Stimulated activated CD4-positive, alpha-beta T cell treated with anti-CD3 and anti-CD28 coated beads, Interleukin-1b, Interleukin-23, amount 100 ng/mL, for 48 hours (primary cell): ENCODE data around the gene OVOL3.
"Not testable (repeated sequence)": the region's sequence is repeated elsewhere in the genome, so short reads cannot be mapped to it uniquely, and the experiment has no call there.

Source experiments
- DNase-seq: peaks from one replicate; pipeline ENCODE4 v3.0.0-alpha.2; 2020

Gene OVOL3

DNA sequence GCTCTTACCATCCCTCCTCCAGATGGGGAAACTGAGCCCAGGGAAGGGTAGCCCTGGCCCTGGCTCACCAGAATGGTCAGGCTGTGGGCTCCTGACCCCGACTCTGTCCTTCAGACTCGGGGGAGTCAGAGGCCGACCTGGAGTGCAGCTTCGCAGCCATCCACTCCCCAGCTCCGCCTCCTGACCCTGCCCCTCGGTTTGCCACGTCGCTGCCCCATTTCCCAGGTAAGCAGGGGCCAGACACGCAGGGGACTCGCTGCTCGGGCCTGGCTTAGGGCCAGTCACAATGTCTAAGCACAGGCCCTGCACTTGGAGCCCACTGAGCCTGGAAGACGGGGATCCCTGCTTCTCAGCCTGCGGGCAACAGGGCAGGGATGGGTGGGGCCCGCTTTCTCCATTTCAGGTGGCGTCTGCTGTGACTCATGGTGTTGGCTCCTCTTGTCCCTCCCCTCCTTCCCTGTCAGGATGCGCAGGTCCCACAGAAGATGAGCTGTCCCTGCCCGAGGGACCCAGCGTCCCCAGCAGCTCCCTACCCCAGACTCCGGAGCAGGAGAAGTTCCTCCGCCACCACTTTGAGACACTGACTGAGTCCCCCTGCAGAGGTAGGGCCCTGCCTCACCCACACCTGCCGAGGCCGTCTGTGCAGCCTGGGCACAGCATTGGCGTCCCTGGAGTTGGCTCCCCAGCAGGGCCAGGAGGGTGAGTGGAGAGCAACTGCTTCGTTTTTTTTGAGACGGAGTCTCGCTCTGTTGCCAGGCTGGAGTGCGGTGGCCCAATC lies 9.2 kb upstream of the OVOL3 start:
- DNase-seq, result no peak

DNA sequence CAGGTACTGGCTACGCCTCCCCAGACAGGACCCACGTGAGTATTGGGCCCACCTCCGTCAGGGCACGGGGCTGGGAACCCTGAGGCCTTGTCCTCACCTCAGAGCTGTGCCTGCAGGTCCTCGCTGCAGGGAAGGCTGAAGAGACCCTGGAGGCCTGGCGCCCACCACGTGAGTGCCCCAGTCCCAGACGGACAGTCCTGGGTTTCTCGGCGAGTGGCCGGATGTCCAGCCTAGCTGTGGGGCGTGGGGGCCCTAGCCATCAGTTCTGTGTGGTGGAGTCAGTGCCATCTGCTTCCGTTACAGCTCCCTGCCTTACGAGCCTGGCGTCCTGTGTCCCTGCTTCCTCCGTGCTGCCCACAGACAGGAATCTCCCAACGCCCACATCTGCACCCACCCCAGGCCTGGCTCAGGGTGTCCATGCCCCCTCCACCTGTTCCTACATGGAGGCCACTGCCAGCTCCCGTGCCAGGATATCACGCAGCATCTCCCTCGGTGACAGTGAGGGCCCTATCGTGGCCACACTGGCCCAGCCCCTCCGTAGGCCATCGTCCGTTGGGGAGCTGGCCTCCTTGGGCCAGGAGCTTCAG lies 7.8 kb upstream of the OVOL3 start:
- no peak for DNase-seq

- DNase-seq, result no peak
Measured at GRCh38 chr19:36103842-36104552, 6.9 kb upstream of the OVOL3 start.

- DNase-seq, result no peak
Measured at GRCh38 chr19:36106441-36106840, 4.5 kb upstream of the OVOL3 start.

- DNase-seq, result no peak
Measured at GRCh38 chr19:36106991-36107390, 4.0 kb upstream of the OVOL3 start.

DNA sequence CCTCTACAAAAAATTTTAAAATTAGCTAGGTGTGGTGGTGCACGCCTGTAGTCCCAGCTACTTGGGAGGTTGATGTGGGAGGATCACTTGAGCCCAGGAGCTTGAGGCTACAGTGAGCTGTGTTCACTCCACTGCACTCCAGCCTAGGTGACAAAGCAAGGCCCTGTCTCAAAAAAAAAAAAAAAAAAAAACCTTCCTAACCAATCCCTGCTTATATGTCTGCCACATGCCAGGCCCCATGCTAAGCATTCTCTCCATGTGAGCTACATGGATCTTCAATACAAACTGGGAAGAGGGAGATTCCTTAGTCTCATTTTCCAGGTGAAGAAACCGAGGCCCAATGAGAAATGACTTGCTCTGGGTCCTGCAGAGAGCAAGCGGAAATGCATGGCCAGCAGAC lies 2.3 kb upstream of the OVOL3 start:
- DNase-seq, result no peak

GRCh38 chr19:36111200-36111539 lies 227 bp downstream of the OVOL3 start:
- no peak for DNase-seq

- no peak for DNase-seq
Measured at GRCh38 chr19:36112678-36113077, 1.7 kb downstream of the OVOL3 start.

DNA sequence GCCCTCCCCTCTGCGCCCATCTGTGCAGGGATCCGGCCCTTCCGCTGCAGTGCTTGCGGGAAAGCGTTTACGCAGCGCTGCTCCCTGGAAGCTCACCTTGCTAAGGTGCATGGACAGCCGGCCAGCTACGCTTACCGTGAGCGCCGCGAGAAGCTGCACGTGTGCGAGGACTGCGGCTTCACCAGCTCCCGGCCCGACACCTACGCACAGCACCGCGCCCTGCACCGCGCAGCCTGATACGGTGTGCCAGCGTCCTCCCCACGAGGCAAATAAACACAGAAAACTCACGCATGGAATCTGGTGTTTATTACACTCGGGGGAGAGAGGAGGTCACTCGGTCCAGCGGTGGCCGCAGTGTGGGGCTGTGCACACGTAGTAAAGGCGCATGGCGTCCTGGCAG lies 2.5 kb downstream of the OVOL3 start:
- DNase-seq, result no peak

DNA sequence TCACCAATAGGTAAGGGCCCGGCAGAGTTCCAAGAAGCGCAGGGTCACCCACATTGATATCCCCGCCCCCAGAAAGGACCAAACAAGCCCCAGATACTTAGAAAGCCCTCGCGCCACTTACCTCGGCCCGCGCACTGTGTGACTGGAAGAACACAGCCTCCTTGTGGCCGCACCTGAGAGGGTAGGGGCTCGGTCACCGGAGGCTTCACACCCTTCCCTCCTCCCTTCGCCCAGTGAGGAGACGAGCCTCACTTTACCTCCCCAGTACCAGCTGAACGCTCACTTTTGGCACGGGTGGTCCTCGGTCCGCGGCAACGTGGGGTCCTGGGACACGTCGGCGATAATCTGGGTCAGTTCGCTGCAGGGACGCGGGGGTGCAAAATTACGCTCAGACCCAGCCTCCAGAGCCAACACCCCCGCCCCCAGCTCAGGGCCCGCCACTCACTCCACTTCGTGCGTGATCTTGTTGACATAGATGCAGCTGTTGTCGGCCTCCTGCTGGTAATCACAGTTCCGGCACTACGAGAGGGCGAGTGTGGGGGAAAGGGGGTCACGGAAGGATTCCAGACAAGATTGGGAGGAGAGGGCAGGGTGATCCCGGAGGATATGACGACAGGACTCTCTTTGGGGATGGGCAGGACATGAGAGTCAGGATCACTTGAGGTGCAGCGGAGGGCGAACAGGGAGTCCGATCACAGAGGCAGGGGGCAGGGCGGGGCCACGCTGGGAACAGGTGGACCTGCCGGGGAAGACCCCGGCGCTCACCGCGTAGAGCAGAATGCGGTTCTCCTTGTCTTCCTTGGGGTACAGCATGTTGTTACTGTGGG lies 3.2 kb downstream of the OVOL3 start:
- DNase-seq, result peak; percentile 20

GRCh38 chr19:36114721-36115452 lies 3.9 kb downstream of the OVOL3 start, which contains the start of gene POLR2I:
POLR2I (minus strand) TSS chr19:36114875; CDS start chr19:36114856, 19 bp downstream.
- peak; percentile 100 for DNase-seq

GRCh38 chr19:36115453-36116343 lies 4.8 kb downstream of the OVOL3 start, which contains the start of gene TBCB:
TBCB (plus strand) TSS chr19:36115468; CDS start chr19:36115561, 93 bp downstream.
- no peak for DNase-seq

DNA sequence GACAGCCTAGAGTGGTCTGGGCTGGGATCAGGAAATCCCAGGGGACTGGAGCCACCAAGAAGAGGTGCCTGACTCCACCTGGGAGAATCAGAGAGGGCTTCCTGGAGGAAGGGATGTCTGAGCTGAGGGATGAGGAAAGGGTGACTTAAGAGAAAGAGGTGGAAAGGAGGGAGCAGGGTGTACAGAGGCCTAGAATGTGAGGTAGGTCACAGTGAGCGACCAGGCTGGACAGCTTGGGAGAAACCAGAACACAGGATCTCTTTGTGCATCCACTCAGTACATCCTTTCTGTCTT lies 5.3 kb downstream of the OVOL3 start:
- no peak for DNase-seq

GRCh38 chr19:36120092-36120983 lies 9.4 kb downstream of the OVOL3 start:
- DNase-seq, result no peak

DNA sequence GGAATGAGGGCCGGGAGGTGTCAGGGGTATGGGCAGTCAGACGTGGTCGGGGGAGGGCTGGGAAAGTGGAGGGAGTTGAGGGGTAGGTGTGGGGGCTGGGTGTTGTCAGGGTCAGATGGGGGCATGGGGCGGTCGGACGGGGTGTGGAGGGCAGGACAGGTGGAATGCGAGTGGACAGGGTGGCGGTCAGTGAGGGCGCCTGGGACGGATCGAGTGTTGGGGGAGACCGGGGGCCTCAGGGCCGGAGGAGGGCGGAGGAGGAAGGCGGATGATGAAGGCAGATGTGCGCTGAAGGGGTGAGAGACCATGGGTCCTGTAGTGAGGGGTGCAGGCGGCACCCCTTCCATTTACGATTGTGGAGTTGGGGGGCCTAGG lies 10.0 kb downstream of the OVOL3 start:
- DNase-seq, result no peak

- DNase-seq, result no peak
Measured at GRCh38 chr19:36121486-36122124, 10.7 kb downstream of the OVOL3 start.

DNA sequence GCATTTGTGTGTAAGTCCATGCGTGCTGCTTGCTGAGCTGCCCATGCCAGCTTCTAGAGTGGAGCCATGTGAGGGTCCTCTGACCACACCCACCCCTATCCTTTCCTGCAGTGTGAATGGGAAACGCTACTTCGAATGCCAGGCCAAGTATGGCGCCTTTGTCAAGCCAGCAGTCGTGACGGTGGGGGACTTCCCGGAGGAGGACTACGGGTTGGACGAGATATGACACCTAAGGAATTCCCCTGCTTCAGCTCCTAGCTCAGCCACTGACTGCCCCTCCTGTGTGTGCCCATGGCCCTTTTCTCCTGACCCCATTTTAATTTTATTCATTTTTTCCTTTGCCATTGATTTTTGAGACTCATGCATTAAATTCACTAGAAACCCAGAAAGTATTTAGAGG lies 14.6 kb downstream of the OVOL3 start:
- no peak for DNase-seq

DNA sequence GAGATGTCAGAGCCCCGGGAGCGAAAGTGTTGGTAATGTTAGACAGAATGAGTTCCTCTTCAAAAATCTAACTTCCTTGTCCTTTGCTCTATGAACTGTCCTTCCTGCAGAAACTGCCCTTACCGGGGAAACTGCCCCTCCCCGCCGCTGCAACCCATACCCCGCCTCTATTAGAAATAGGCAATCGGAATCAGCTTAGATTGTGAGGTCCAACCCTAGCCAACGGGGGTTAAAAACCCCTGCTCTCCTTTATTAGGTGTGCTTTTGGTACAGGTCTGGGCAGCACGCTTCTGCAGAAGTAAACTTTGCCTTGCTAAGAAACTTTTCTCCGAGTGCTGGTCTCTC lies 17.4 kb downstream of the OVOL3 start:
- DNase-seq, result no peak

DNA sequence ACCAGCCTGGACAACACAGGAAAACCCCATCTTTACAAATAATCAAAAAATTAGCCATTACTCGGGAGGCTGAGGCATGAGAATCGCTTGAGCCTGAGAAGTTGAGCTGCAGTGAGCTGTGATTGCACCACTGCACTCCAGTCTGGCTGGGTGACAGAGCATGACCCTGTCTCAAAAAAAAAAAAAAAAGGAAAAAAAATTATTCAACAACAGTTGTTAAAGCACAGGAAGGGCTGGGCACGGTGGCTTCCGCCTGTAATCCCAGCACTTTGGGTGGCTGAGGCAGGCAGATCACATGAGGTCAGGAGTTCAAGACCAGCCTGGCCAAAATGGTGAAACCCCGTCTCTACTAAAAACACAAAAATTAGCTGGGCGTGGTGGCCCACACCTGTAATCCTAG lies 20.3 kb downstream of the OVOL3 start:
- DNase-seq, result not testable (repeated sequence)

DNA sequence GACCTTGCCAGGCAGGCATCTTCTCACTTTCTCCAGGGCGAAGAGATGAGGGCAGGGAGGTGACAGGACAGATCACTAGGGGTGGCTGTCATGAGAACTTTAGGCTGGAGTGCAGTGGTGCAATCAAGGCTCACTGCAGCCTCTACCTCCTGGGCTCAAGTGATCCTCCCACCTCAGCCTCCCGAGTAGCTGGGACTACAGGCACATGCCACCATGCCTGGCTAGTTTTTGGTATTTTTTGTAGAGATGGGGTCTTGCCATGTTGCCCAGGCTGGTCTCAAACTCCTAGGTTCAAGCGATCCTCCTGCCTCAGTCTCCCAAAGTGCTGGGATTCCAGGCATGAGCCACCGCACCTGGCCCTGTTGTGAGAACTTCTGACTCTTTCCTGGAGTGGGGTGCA lies 23.9 kb downstream of the OVOL3 start:
- DNase-seq, result not testable (repeated sequence)
